Lung (tissue), 12 donors: Measurements from ENCODE around the gene FAM53A. TPM values are rescaled to one million over a fixed set of nuclear protein-coding genes. Genes with fewer than 3 reads are reported as not detected.

ENCODE experiments used
- ATAC-seq: fragments of 200-7000 bp; cut with Tn5 transposase; one replicate; pipeline ENCODE4 v1.9.1; 2020; ENCODE audit warnings: moderate number of reproducible peaks; ENCODE audit not compliant: insufficient read depth, low FRiP score
- DNase-seq, 3 donors: peaks; one replicate each; pipeline ENCODE4 v3.0.0-alpha.2; 2013 to 2017
- H3K27ac ChIP-seq, 2 donors: one replicate each; pipeline ENCODE4 v1.5.1; 2013; ENCODE audit warnings: mild to moderate bottlenecking in 2 of 2, moderate library complexity in 2 of 2, control low read depth in 1 of 2, inconsistent platforms in 1 of 2, low read depth in 1 of 2, low read length in 1 of 2
- H3K27me3 ChIP-seq, 3 donors: one replicate each; pipeline ENCODE4 v1.5.1; 2013; ENCODE audit warnings: low read length in 2 of 3; ENCODE audit not compliant: control insufficient read depth in 3 of 3, insufficient read depth in 3 of 3
- H3K36me3 ChIP-seq, 4 donors: one replicate each; pipeline ENCODE4 v1.5.1; 2013; ENCODE audit warnings: low read length in 4 of 4, mild to moderate bottlenecking in 1 of 4, moderate library complexity in 1 of 4; ENCODE audit not compliant: control insufficient read depth in 4 of 4, insufficient read depth in 4 of 4
- H3K4me1 ChIP-seq, 5 donors: one replicate each; pipeline ENCODE4 v1.5.1; 2013; ENCODE audit warnings: low read length in 5 of 5, mild to moderate bottlenecking in 2 of 5, moderate library complexity in 1 of 5; ENCODE audit not compliant: control insufficient read depth in 5 of 5, insufficient read depth in 5 of 5
- H3K4me3 ChIP-seq: one replicate; pipeline ENCODE4 v1.5.1; 2013; ENCODE audit warnings: mild to moderate bottlenecking, control low read depth, moderate library complexity
- H3K9ac ChIP-seq, 2 donors: one replicate each; pipeline ENCODE4 v1.5.1; 2013; ENCODE audit warnings: low read length in 2 of 2, control low read depth in 1 of 2; ENCODE audit not compliant: insufficient read depth in 1 of 2
- H3K9me3 ChIP-seq, 4 donors: one replicate each; pipeline ENCODE4 v1.5.1; 2013; ENCODE audit warnings: low read length in 3 of 4, mild to moderate bottlenecking in 1 of 4, moderate library complexity in 1 of 4; ENCODE audit not compliant: control insufficient read depth in 4 of 4, insufficient read depth in 3 of 4
- WGBS, 2 donors: extraction: QIAGEN DNeasy Blood & Tissue Kit; methylation state at CpG; one replicate each; pipeline ENCODE4 v1.1.7; 2013; 5-methylcytosine and 5-hydroxymethylcytosine counted together
- polyA plus RNA-seq, 2 donors: library from polyadenylated mRNA; stranded (reverse); fragments of 200-250 nt; gene quantifications; one replicate each; pipeline ENCODE4 v1.2.1, GENCODE V29; 2013
- total RNA-seq, 2 donors: library from RNA; depleted of rRNA in 1 of 2; stranded (reverse); fragments of >200 nt in 1 of 2; gene quantifications; one replicate each; pipeline ENCODE4 v1.2.1, GENCODE V29; 2014 to 2021
- TF ChIP-seq, protein P1 (sequence below): IDR thresholded peaks from 2 replicates; pipeline ENCODE4 v1.5.1; 2012; ENCODE audit warnings: mild to moderate bottlenecking; ENCODE audit errors: control extremely low read depth, extremely low read depth
- donor health status: control.
- donor health status: control.
- donor health status: Bipolar disorder and iron deficiency.
- donor health status: healthy.
- donor health status: DM: yes; HTN: yes; CAD: no.

FAM53A gene
- total and polyA plus RNA-seq, 4 donors: 1.4 to 2.8 (median 2.2) TPM

DNA sequence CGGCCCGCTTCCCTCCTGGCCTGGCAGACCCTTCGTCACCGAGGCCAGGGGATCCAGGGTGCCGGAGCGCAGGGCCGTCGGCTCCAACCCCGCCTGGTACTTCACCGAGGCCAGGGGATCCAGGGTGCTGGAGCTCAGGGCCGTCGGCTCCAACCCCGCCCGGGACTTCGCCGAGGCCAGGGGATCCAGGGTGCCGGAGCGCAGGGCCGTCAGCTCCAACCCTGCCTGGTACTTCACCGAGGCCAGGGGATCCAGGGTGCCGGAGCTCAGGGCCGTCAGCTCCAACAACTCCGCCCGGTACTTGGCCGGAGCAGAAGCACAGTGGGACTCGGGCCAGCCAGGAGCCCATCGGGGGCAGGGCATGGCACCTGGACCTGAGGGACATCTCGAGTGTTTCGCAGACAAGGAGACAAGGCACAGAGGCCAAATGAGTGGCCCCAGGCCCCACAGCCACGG is 85.1 kb downstream of the FAM53A start:
- TF ChIP-seq, protein P1, sequence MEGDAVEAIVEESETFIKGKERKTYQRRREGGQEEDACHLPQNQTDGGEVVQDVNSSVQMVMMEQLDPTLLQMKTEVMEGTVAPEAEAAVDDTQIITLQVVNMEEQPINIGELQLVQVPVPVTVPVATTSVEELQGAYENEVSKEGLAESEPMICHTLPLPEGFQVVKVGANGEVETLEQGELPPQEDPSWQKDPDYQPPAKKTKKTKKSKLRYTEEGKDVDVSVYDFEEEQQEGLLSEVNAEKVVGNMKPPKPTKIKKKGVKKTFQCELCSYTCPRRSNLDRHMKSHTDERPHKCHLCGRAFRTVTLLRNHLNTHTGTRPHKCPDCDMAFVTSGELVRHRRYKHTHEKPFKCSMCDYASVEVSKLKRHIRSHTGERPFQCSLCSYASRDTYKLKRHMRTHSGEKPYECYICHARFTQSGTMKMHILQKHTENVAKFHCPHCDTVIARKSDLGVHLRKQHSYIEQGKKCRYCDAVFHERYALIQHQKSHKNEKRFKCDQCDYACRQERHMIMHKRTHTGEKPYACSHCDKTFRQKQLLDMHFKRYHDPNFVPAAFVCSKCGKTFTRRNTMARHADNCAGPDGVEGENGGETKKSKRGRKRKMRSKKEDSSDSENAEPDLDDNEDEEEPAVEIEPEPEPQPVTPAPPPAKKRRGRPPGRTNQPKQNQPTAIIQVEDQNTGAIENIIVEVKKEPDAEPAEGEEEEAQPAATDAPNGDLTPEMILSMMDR: no peak
- Histone ChIP-seq H3K4me1 (no peaks in the 10 kb centered on the region), H3K9ac (no peak overlapping the region), H3K27ac (no peak overlapping the region), H3K9me3 (no peaks in the 10 kb centered on the region), H3K4me3 (no peak overlapping the region), H3K36me3 (no peaks in the 10 kb centered on the region), H3K27me3 (peaks cover 2 to 8% (median 2%) of the 10 kb centered on the region in 3 donors)
- WGBS, 2 donors: 70 to 88% methylated on average over 30 of the region's 30 CpGs
- ATAC-seq (no peak), DNase-seq (no peak)

DNA sequence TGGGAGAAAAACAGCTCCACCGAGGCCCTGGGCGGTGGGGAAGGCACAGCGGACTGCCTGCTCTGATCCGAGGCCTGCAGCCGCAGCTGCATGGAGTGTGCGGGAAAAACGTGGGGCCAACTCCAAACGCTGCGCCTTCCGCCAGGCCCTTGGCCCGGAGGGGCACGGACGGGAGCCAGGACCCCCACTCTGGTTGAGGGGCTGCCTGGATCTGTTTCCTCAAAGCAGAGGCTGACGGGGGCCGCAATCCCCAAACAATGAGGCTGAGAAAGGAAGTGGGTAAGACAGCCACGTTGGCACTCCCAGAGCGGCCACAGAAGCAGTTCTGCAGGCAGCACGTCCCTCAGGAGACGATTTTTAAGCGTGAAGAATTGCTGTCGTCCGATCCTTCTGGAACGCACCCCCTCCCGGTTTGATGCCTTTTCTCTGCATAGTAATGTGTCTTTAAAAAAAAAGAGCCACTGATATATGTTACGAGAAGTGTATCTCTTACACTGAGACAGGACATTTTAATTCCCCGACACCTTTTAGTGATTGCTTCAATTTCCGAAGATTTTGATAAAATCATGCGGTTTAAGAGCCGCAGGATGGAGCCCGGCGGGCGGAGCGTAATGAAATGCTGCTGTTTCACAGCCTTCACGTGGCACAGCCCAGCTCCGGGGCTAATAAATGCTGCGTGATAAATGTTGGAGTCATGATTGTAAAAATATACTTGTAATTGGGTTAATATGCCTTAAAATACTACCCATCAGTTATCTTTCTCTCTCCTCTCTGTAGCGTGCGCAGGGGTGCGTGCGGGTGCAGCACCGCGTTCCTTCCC is 85.7 kb downstream of the FAM53A start:
- Histone ChIP-seq H3K36me3 (no peaks in the 10 kb centered on the region), H3K9ac (no peak overlapping the region), H3K27ac (no peak overlapping the region), H3K27me3 (peaks cover 0 to 9% (median 2%) of the 10 kb centered on the region in 3 donors), H3K9me3 (no peaks in the 10 kb centered on the region), H3K4me1 (no peaks in the 10 kb centered on the region), H3K4me3 (no peak overlapping the region)
- 88 to 93% methylated on average over 42 of the region's 42 CpGs for WGBS, 2 donors
- DNase-seq: no peak
- ATAC-seq: no peak
- TF ChIP-seq, protein P1: no peak

DNA sequence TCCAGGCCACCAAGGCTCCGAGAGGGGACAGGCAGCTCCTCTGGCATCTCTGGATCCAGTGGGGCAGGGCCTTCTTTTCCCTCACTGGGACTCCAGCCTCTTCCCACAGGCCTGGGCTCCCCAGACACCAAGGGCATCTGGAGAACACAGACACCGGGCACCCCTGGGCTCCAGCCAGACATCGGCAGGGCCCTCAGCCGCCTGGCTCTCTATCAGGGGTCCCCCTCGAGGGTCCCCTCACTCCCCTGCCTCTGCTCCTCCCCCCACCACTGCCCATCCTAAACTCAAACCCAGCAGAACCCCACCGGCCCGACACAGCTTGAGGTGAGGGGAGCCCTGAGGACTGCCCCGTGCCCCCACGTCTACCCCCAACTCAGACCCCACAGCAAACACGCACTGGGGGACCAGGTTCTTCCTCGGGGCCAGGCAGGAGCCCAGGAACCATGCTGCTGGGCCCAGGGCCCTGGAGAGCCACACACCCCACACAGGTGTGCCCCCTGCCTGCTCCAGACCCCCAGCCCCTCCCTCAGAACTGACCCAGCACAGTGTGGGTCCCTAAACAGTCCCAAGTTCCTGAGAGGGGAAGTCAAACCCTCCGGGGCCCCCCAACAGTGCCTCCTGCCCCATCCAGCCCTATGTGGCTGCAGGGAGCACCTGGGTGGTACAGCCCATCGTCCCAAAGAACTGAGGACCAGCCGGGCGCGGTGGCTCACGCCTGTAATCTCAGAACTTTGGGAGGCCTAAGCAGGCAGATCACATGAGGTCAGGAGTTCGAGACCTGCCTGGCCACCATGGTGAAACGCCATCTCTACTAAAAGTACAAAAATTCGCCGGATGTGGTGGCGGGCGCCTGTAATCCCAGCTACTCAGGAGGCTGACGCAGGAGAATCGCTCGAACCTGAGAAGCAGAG is 86.8 kb downstream of the FAM53A start:
- Histone ChIP-seq H3K36me3 (no peaks in the 10 kb centered on the region), H3K27ac (no peak overlapping the region), H3K9me3 (no peaks in the 10 kb centered on the region), H3K4me1 (no peaks in the 10 kb centered on the region), H3K4me3 (no peak overlapping the region), H3K9ac (no peak overlapping the region), H3K27me3 (peaks cover 0 to 9% (median 0%) of the 10 kb centered on the region in 3 donors)
- TF ChIP-seq, protein P1: no peak
- ATAC-seq (no peak), DNase-seq (no peak)
- WGBS, 2 donors: 91 to 95% methylated on average over 23 to 26 of the region's 26 CpGs
